IMR-90 (cell line): ENCODE data around the gene PRMT2. TPM values are rescaled to one million over a fixed set of nuclear protein-coding genes. Genes with fewer than 3 reads are reported as not detected.

Experiments used
- ATAC-seq: fragments of 200-7000 bp; cut with Tn5 transposase; 2 replicates; pipeline ENCODE4 v1.9.1; 2020; ENCODE audit warnings: low read depth, mild to moderate bottlenecking, moderate library complexity
- BruUV-seq: library from RNA; stranded (reverse); fragments of 400-500 nt; replicated peaks from 2 replicates; lab custom pipeline; 2021; lab: Mats Ljungman, UMichigan
- CTCF ChIA-PET: fragments of 300-600 bp; formaldehyde crosslinking; extraction: SDS; loops from one replicate; lab custom pipeline; 2021; ENCODE audit warnings: antibody characterized with exemption; lab: Yijun Ruan, JAX
- POLR2A ChIA-PET: fragments of 300-600 bp; sonication (Branson Sonifier 250); formaldehyde crosslinking; loops from one replicate; lab custom pipeline; 2022; ENCODE audit warnings: antibody characterized with exemption; ENCODE audit not compliant: unreplicated experiment; lab: Charles Lee
- DNase-seq: peaks from one replicate; pipeline ENCODE4 v3.0.0; 2013
- H2AFZ ChIP-seq: replicated peaks from 2 replicates; pipeline ENCODE3; 2013; ENCODE audit warnings: low read length, mild to moderate bottlenecking; ENCODE audit not compliant: poor library complexity
- H2AK5ac ChIP-seq: 2 replicates; pipeline ENCODE4 v1.6.1; 2013; ENCODE audit warnings: low read depth, low read length, inconsistent platforms
- H2AK9ac ChIP-seq: replicated peaks from 2 replicates; pipeline ENCODE3; 2013; ENCODE audit warnings: mild to moderate bottlenecking, low read depth, low read length, moderate library complexity; ENCODE audit not compliant: poor library complexity
- H2BK120ac ChIP-seq: 2 replicates; pipeline ENCODE4 v1.6.1; 2013; ENCODE audit warnings: low read depth, low read length, inconsistent platforms
- H2BK15ac ChIP-seq: 3 replicates; pipeline ENCODE4 v1.6.1; 2013; ENCODE audit warnings: low read depth, low read length, inconsistent platforms
- H2BK20ac ChIP-seq: 2 replicates; pipeline ENCODE4 v1.6.1; 2013; ENCODE audit warnings: low read depth, mild to moderate bottlenecking, inconsistent platforms, low read length, moderate library complexity
- H2BK5ac ChIP-seq: 2 replicates; pipeline ENCODE4 v1.6.1; 2013; ENCODE audit warnings: mild to moderate bottlenecking, low read depth, low read length, inconsistent platforms; ENCODE audit not compliant: poor library complexity, severe bottlenecking
- H3K14ac ChIP-seq: replicated peaks from 2 replicates; pipeline ENCODE4 v1.6.1; 2013; ENCODE audit warnings: low read depth, low read length, inconsistent platforms
- H3K18ac ChIP-seq: 2 replicates; pipeline ENCODE4 v1.6.1; 2013; ENCODE audit warnings: low read depth, low read length, control low read depth
- H3K23ac ChIP-seq: 2 replicates; pipeline ENCODE4 v1.6.1; 2013; ENCODE audit warnings: low read depth, low read length, inconsistent platforms
- H3K27ac ChIP-seq: 2 replicates; pipeline ENCODE4 v1.5.1; 2013; ENCODE audit warnings: mild to moderate bottlenecking, control low read depth, low read length; ENCODE audit not compliant: insufficient read depth
- H3K27me3 ChIP-seq: 2 replicates; pipeline ENCODE4 v1.6.1; 2013; ENCODE audit warnings: low read length; ENCODE audit not compliant: control insufficient read depth, insufficient read depth
- H3K36me3 ChIP-seq: 2 replicates; pipeline ENCODE4 v1.6.1; 2013; ENCODE audit warnings: low read length, mixed read lengths; ENCODE audit not compliant: control insufficient read depth, insufficient read depth
- H3K4ac ChIP-seq: 2 replicates; pipeline ENCODE4 v1.6.1; 2013; ENCODE audit warnings: low read depth, low read length, inconsistent platforms
- H3K4me1 ChIP-seq: 2 replicates; pipeline ENCODE4 v1.6.1; 2013; ENCODE audit warnings: low read length, mixed read lengths; ENCODE audit not compliant: control insufficient read depth, insufficient read depth
- H3K4me2 ChIP-seq: 2 replicates; pipeline ENCODE4 v1.6.1; 2013; ENCODE audit warnings: low read depth, mild to moderate bottlenecking, control low read depth, low read length, moderate library complexity
- H3K4me3 ChIP-seq: 2 replicates; pipeline ENCODE4 v1.5.1; 2013; ENCODE audit warnings: low read depth, mild to moderate bottlenecking, control low read depth, low read length, moderate library complexity; ENCODE audit not compliant: insufficient read depth
- H3K56ac ChIP-seq: 2 replicates; pipeline ENCODE4 v1.6.1; 2013; ENCODE audit warnings: low read length, inconsistent platforms; ENCODE audit not compliant: insufficient read depth; ENCODE audit errors: extremely low read depth
- H3K79me1 ChIP-seq, 2 experiments: 2 replicates each; pipeline ENCODE4 v1.6.1; 2013; ENCODE audit warnings: low read length in 2 of 2, inconsistent platforms in 1 of 2, low read depth in 1 of 2
- H3K9ac ChIP-seq: 2 replicates; pipeline ENCODE4 v1.6.1; 2013; ENCODE audit warnings: low read depth, low read length, control low read depth
- H3K9me1 ChIP-seq: 2 replicates; pipeline ENCODE4 v1.6.1; 2013; ENCODE audit warnings: low read length, inconsistent platforms; ENCODE audit not compliant: insufficient read depth
- H3K9me3 ChIP-seq: 2 replicates; pipeline ENCODE4 v1.6.1; 2013; ENCODE audit warnings: low read length; ENCODE audit not compliant: control insufficient read depth, insufficient read depth
- H4K20me1 ChIP-seq: 2 replicates; pipeline ENCODE4 v1.6.1; 2013; ENCODE audit warnings: low read length, inconsistent platforms; ENCODE audit not compliant: insufficient read depth
- H4K5ac ChIP-seq: 2 replicates; pipeline ENCODE4 v1.6.1; 2013; ENCODE audit warnings: mild to moderate bottlenecking, low read depth, low read length, control low read depth
- H4K8ac ChIP-seq, 2 experiments: 2 replicates each; pipeline ENCODE4 v1.6.1; 2013; ENCODE audit warnings: low read depth in 2 of 2, low read length in 2 of 2, control low read depth in 1 of 2, inconsistent platforms in 1 of 2
- H4K91ac ChIP-seq: 2 replicates; pipeline ENCODE4 v1.6.1; 2013; ENCODE audit warnings: low read depth, low read length, inconsistent platforms; ENCODE audit not compliant: insufficient read depth
- BHLHE40 ChIP-seq: fragments of 150-350 bp; IDR thresholded peaks from 2 replicates; pipeline ENCODE4 v1.6.1; 2016; ENCODE audit warnings: mild to moderate bottlenecking, low read depth, low read length
- CEBPB ChIP-seq: IDR thresholded peaks from 2 replicates; pipeline ENCODE4 v1.6.1; 2012; ENCODE audit warnings: low read depth, low read length, improper control_type of control experiment
- CHD1 ChIP-seq: IDR thresholded peaks from 2 replicates; pipeline ENCODE4 v1.6.1; 2012; ENCODE audit warnings: low read depth, low read length, improper control_type of control experiment
- FOS ChIP-seq: fragments of 150-350 bp; IDR thresholded peaks from 2 replicates; pipeline ENCODE4 v1.6.1; 2016; ENCODE audit warnings: low read depth, low read length
- MAFK ChIP-seq: IDR thresholded peaks from 2 replicates; pipeline ENCODE4 v1.6.1; 2012; ENCODE audit warnings: low read depth, low read length, improper control_type of control experiment
- MAZ ChIP-seq: IDR thresholded peaks from 2 replicates; pipeline ENCODE4 v1.6.1; 2012; ENCODE audit warnings: low read depth, mild to moderate bottlenecking, low read length, improper control_type of control experiment, moderate library complexity, borderline replicate concordance
- MXI1 ChIP-seq: IDR thresholded peaks from 2 replicates; pipeline ENCODE4 v1.6.1; 2012; ENCODE audit warnings: low read depth, mild to moderate bottlenecking, low read length, moderate library complexity, borderline replicate concordance
- NFE2L2 ChIP-seq: fragments of 150-350 bp; IDR thresholded peaks from 2 replicates; pipeline ENCODE4 v1.6.1; 2016; ENCODE audit warnings: low read depth, mild to moderate bottlenecking, low read length
- POLR2A ChIP-seq: IDR thresholded peaks from 2 replicates; pipeline ENCODE4 v1.6.1; 2012; ENCODE audit warnings: mild to moderate bottlenecking, low read depth, low read length
- RAD21 ChIP-seq: IDR thresholded peaks from 2 replicates; pipeline ENCODE4 v1.6.1; 2012; ENCODE audit warnings: low read length, improper control_type of control experiment
- RCOR1 ChIP-seq: IDR thresholded peaks from 2 replicates; pipeline ENCODE4 v1.6.1; 2012; ENCODE audit warnings: mild to moderate bottlenecking, low read length, improper control_type of control experiment; ENCODE audit not compliant: insufficient replicate concordance
- RFX5 ChIP-seq: IDR thresholded peaks from 2 replicates; pipeline ENCODE4 v1.8.0; 2012; ENCODE audit warnings: low read depth, mild to moderate bottlenecking, low read length, moderate library complexity
- SMC3 ChIP-seq: fragments of 150-350 bp; IDR thresholded peaks from 2 replicates; pipeline ENCODE4 v1.6.1; 2016; ENCODE audit warnings: low read depth, mild to moderate bottlenecking, antibody characterized with exemption, low read length, moderate library complexity
- USF2 ChIP-seq: fragments of 150-350 bp; IDR thresholded peaks from 2 replicates; pipeline ENCODE4 v1.6.1; 2017; ENCODE audit warnings: mild to moderate bottlenecking, antibody characterized with exemption, low read length, low read depth
- WGBS, 2 experiments: methylation state at CpG; one replicate each; pipeline versions ENCODE4 v1.1.5 to v1.1.7; 2013; ENCODE audit warnings: missing lambda C conversion rate in 2 of 2; ENCODE audit not compliant: insufficient read length in 1 of 2; ENCODE audit errors: extremely low coverage in 2 of 2; 5-methylcytosine and 5-hydroxymethylcytosine counted together
- dilution Hi-C: fragments of 300-500 bp; cut with HindIII; formaldehyde crosslinking; loops from one replicate; pipeline ENCODE4 v1.14.3; 2018; ENCODE audit warnings: low sequenced_read_pairs; ENCODE audit not compliant: unreplicated experiment
- in situ Hi-C: fragments of 300-500 bp; cut with MboI; formaldehyde crosslinking; loops from 3 replicates; pipeline ENCODE4 v1.14.3; 2019; ENCODE audit warnings: low sequenced_read_pairs, inconsistent platforms, mixed read lengths
- intact Hi-C: fragments of 100-400 bp; cut with micrococcal nuclease; formaldehyde crosslinking; loops from 2 replicates; pipeline ENCODE4 v1.10.0; 2022
- polyA plus RNA-seq, 3 experiments: library from polyadenylated mRNA; depleted of rRNA; stranded (reverse); fragments of >200 nt; gene quantifications; 2 replicates each; pipeline ENCODE4 v1.2.3, GENCODE V29; 2012; ENCODE audit warnings: low replicate concordance in 1 of 3
- total RNA-seq: library from RNA; depleted of rRNA; stranded (reverse); fragments of >200 nt; gene quantifications from 2 replicates; pipeline ENCODE4 v1.2.3, GENCODE V29; 2012
- TF ChIP-seq, protein P1 (sequence below): conservative IDR thresholded peaks from 2 replicates; pipeline ENCODE4 v1.5.1; 2012; ENCODE audit warnings: mild to moderate bottlenecking, low read depth, low read length, improper control_type of control experiment

Gene PRMT2
- total and polyA plus RNA-seq, 2 of the 4 experiments (the other 2 are of a cell fraction): 126 to 159 TPM

DNA sequence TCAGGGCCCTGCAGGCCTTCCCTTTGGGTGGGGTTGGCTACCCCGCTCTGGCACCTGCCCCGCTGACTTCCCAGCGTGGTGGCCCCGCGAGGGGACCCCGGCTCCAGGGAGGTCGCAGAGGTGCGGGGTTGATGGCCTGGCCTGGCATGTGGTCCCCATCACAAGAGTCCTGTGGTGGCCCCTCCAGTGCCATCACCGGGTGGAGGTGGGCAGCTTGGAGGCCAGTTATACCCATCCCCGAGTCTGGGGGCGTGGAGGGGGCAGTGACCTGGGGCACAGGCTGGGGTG, 26.8 kb downstream of the PRMT2 start:
- Histone ChIP-seq H3K4ac (no peak overlapping the region), H2BK15ac (no peak overlapping the region), H4K20me1 (no peaks in the 10 kb centered on the region), H3K23ac (no peak overlapping the region), H3K14ac (no peak overlapping the region), H3K9ac (no peak overlapping the region), H3K36me3 (peaks cover 30% of the 10 kb centered on the region), H3K4me3 (no peak overlapping the region), H4K91ac (no peak overlapping the region), H3K9me1 (peaks cover 6% of the 10 kb centered on the region), H2AFZ (no peak overlapping the region), H3K9me3 (no peaks in the 10 kb centered on the region), H2AK9ac (peak overlapping the region; percentile 5), H4K8ac (no peak overlapping the region), H3K18ac (no peak overlapping the region), H2BK5ac (no peak overlapping the region), H2AK5ac (no peak overlapping the region), H3K79me1 (peaks cover 13 to 18% of the 10 kb centered on the region in 2 experiments; a peak in 3 of 4 replicates), H3K4me2 (no peak overlapping the region), H2BK120ac (no peak overlapping the region), H3K56ac (no peak overlapping the region), H3K27ac (no peak overlapping the region), H2BK20ac (no peak overlapping the region), H4K5ac (no peak overlapping the region), H3K4me1 (no peaks in the 10 kb centered on the region), H3K27me3 (no peaks in the 10 kb centered on the region)
- BruUV-seq: no TSS peak
- ChIA-PET POLR2A (no interaction called here), CTCF (no interaction called here)
- TF ChIP-seq RFX5 (no peak), RCOR1 (no peak), MAFK (no peak), FOS (no peak), MXI1 (no peak), CEBPB (no peak), MAZ (no peak), SMC3 (no peak), BHLHE40 (no peak), RAD21 (no peak), USF2 (no peak), POLR2A (no peak), NFE2L2 (no peak), CHD1 (no peak)
- TF ChIP-seq, protein P1, sequence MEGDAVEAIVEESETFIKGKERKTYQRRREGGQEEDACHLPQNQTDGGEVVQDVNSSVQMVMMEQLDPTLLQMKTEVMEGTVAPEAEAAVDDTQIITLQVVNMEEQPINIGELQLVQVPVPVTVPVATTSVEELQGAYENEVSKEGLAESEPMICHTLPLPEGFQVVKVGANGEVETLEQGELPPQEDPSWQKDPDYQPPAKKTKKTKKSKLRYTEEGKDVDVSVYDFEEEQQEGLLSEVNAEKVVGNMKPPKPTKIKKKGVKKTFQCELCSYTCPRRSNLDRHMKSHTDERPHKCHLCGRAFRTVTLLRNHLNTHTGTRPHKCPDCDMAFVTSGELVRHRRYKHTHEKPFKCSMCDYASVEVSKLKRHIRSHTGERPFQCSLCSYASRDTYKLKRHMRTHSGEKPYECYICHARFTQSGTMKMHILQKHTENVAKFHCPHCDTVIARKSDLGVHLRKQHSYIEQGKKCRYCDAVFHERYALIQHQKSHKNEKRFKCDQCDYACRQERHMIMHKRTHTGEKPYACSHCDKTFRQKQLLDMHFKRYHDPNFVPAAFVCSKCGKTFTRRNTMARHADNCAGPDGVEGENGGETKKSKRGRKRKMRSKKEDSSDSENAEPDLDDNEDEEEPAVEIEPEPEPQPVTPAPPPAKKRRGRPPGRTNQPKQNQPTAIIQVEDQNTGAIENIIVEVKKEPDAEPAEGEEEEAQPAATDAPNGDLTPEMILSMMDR: no peak
- ATAC-seq (no peak), DNase-seq (no peak)
- dilution Hi-C loops: no loop called here
- 91% methylated on average over 4 of the region's 11 CpGs; no CpG with 5 or more reads in 1 of the 2 experiments for WGBS, 2 experiments
- in situ Hi-C loops: no loop called here
- intact Hi-C loops: no loop called here
